ENCODE data around the gene TSPAN15.

TSPAN15 gene

DNA sequence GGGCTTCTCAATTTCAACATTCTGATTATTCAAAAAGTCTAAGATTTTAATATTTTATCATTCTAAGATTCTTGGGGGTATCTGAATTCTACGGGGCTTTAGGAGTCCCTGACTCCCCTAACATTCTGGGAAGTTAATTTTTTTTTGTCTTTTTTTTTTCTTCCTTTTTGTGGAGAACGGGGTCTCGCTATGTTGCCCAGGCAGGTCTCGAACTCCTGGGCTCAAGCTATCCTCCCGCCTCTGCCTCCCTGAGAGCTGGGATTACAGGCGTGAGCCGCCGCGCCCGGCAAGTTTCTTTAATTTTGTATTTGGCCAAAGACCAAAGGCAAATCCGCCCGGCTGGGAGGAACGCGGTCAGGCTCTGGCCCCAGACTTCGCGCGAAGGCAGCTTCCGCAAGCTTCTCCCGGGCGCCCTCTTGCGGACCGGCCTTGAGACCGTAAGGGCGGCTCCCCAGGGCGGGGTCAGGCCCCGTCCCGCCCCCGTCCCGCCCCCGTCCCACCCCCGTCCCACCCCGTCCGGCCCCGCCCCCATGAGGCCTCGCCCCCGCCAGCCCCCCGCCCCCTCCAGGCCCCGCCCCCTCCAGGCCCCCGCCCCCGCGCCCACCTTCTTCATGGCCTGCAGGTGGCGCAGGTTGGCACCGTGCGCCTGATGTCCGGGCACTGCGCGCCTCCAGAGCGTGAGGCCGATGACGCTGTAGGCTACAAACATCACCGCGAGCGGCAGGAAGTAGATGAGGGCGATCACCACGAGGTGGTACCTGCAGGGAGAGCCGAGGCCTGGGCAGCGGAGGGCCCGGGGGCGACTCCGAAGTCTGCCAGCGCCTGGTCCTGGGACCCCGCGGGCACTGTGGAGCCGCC lies 42.7 kb upstream of the TSPAN15 start:
- H3K4me1 ChIP-seq (ENCODE audit: insufficient read depth, poor library complexity, severe bottlenecking), result peaks cover 18% of the 10 kb centered on the region
- no peaks in the 10 kb centered on the region for H3K36me3 ChIP-seq (ENCODE audit: low read depth)
- DNase-seq (ENCODE audit: low spot score) (peak; percentile 92), ATAC-seq (ENCODE audit: low read depth) (peak; percentile 79)
- peak overlapping the region; percentile 40 for H3K27ac ChIP-seq (ENCODE audit: poor library complexity, severe bottlenecking)
- no peaks in the 10 kb centered on the region for H3K27me3 ChIP-seq (ENCODE audit: insufficient read depth, poor library complexity, severe bottlenecking)
- H3K4me3 ChIP-seq (ENCODE audit: severe bottlenecking), result peak overlapping the region; percentile 15
- TF ChIP-seq, protein P1, sequence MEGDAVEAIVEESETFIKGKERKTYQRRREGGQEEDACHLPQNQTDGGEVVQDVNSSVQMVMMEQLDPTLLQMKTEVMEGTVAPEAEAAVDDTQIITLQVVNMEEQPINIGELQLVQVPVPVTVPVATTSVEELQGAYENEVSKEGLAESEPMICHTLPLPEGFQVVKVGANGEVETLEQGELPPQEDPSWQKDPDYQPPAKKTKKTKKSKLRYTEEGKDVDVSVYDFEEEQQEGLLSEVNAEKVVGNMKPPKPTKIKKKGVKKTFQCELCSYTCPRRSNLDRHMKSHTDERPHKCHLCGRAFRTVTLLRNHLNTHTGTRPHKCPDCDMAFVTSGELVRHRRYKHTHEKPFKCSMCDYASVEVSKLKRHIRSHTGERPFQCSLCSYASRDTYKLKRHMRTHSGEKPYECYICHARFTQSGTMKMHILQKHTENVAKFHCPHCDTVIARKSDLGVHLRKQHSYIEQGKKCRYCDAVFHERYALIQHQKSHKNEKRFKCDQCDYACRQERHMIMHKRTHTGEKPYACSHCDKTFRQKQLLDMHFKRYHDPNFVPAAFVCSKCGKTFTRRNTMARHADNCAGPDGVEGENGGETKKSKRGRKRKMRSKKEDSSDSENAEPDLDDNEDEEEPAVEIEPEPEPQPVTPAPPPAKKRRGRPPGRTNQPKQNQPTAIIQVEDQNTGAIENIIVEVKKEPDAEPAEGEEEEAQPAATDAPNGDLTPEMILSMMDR (IDR thresholded peaks at IDR 0.05; ENCODE audit: poor library complexity, severe bottlenecking), result peak; percentile 90
- no peaks in the 10 kb centered on the region for H3K9me3 ChIP-seq (ENCODE audit: severe bottlenecking)

DNA sequence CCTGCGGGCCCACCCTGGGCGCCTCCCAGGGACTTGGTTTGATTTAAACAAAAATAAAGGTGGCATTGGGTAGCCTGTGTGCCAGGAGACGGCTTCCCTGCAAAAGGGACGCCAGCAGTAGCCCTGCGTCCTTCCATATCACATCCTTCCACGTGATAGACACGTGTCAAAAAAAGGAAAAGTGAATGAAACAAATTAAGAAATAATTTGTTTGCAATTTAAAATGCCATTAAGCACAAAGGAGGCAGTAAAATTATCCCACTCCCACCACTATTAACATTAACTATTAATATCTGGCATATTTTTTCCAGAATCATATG lies 42.1 kb upstream of the TSPAN15 start:
- Histone ChIP-seq H3K36me3 (ENCODE audit: low read depth) (no peaks in the 10 kb centered on the region), H3K4me3 (ENCODE audit: severe bottlenecking) (peak overlapping the region; percentile 15), H3K9me3 (ENCODE audit: severe bottlenecking) (no peaks in the 10 kb centered on the region), H3K27ac (ENCODE audit: poor library complexity, severe bottlenecking) (peak overlapping the region; percentile 40), H3K27me3 (ENCODE audit: insufficient read depth, poor library complexity, severe bottlenecking) (no peaks in the 10 kb centered on the region), H3K4me1 (ENCODE audit: insufficient read depth, poor library complexity, severe bottlenecking) (peaks cover 18% of the 10 kb centered on the region)
- no peak for DNase-seq (ENCODE audit: low spot score)
- no peak for ATAC-seq (ENCODE audit: low read depth)
- TF ChIP-seq, protein P1 (IDR thresholded peaks at IDR 0.05; ENCODE audit: poor library complexity, severe bottlenecking), result no peak

- no peak overlapping the region for H3K27ac ChIP-seq (ENCODE audit: poor library complexity, severe bottlenecking)
- H3K4me3 ChIP-seq (ENCODE audit: severe bottlenecking), result no peak overlapping the region
- H3K9me3 ChIP-seq (ENCODE audit: severe bottlenecking), result no peaks in the 10 kb centered on the region
- no peaks in the 10 kb centered on the region for H3K27me3 ChIP-seq (ENCODE audit: insufficient read depth, poor library complexity, severe bottlenecking)
- ATAC-seq (ENCODE audit: low read depth), result no peak
- no peak for DNase-seq (ENCODE audit: low spot score)
- H3K36me3 ChIP-seq (ENCODE audit: low read depth), result no peaks in the 10 kb centered on the region
- peaks cover 18% of the 10 kb centered on the region for H3K4me1 ChIP-seq (ENCODE audit: insufficient read depth, poor library complexity, severe bottlenecking)
- TF ChIP-seq, protein P1 (IDR thresholded peaks at IDR 0.05; ENCODE audit: poor library complexity, severe bottlenecking), result no peak
These were observed 41.3 kb upstream of the TSPAN15 start for GRCh38 chr10:69409968-69410367.

- no peak overlapping the region for H3K4me3 ChIP-seq (ENCODE audit: severe bottlenecking)
- no peaks in the 10 kb centered on the region for H3K9me3 ChIP-seq (ENCODE audit: severe bottlenecking)
- H3K4me1 ChIP-seq (ENCODE audit: insufficient read depth, poor library complexity, severe bottlenecking), result peaks cover 18% of the 10 kb centered on the region
- H3K36me3 ChIP-seq (ENCODE audit: low read depth), result no peaks in the 10 kb centered on the region
- no peak overlapping the region for H3K27ac ChIP-seq (ENCODE audit: poor library complexity, severe bottlenecking)
- ATAC-seq (ENCODE audit: low read depth) (no peak), DNase-seq (ENCODE audit: low spot score) (no peak)
- TF ChIP-seq, protein P1 (IDR thresholded peaks at IDR 0.05; ENCODE audit: poor library complexity, severe bottlenecking), result no peak
- no peaks in the 10 kb centered on the region for H3K27me3 ChIP-seq (ENCODE audit: insufficient read depth, poor library complexity, severe bottlenecking)
These were observed 40.8 kb upstream of the TSPAN15 start for GRCh38 chr10:69410487-69410886.

DNA sequence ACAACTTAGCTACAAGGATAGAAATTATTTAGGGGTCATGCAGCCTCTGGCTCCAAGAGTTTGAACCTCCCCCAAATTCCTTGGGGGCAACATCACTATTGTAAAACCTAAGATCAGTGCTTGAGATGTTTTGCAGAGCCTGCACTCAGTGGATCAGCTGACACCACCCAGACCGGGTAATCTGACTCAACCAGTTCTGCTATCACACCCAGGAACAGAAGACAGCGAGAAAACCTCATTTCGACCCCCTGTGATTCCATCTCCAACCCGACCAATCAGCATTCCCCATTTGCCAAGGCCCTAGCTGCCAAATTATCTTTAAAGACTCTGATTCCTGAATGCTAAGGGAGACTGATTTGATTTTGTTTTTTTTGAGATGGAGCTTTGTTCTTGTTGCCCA lies 39.8 kb upstream of the TSPAN15 start:
- Histone ChIP-seq H3K27ac (ENCODE audit: poor library complexity, severe bottlenecking) (no peak overlapping the region), H3K4me1 (ENCODE audit: insufficient read depth, poor library complexity, severe bottlenecking) (peaks cover 15% of the 10 kb centered on the region), H3K9me3 (ENCODE audit: severe bottlenecking) (no peaks in the 10 kb centered on the region), H3K27me3 (ENCODE audit: insufficient read depth, poor library complexity, severe bottlenecking) (no peaks in the 10 kb centered on the region), H3K4me3 (ENCODE audit: severe bottlenecking) (no peak overlapping the region), H3K36me3 (ENCODE audit: low read depth) (no peaks in the 10 kb centered on the region)
- DNase-seq (ENCODE audit: low spot score) (no peak), ATAC-seq (ENCODE audit: low read depth) (no peak)
- TF ChIP-seq, protein P1 (IDR thresholded peaks at IDR 0.05; ENCODE audit: poor library complexity, severe bottlenecking), result no peak
